Frontal cortex (tissue), 4 donors: ENCODE data around the gene ACOT2. TPM values are rescaled to one million over a fixed set of nuclear protein-coding genes. Genes with fewer than 3 reads are reported as not detected.
"Not testable (repeated sequence)": the region's sequence is repeated elsewhere in the genome, so short reads cannot be mapped to it uniquely, and the experiment has no call there.

Experiments used
- DNase-seq, 2 donors: peaks; one replicate each; pipeline ENCODE4 v3.0.0; 2012; ENCODE audit warnings: low spot score in 2 of 2
- FAIRE-seq: peaks from 2 replicates; lab custom pipeline; 2012; peaks lifted over from hg19 to GRCh38; lab: Jason Lieb, UNC
- total RNA-seq: library from RNA; depleted of rRNA; stranded (reverse); fragments of >200 nt; gene quantifications from one replicate; pipeline ENCODE4 v1.2.3, GENCODE V29; 2014
- donor health status: control.
- donor health status: control.
- donor health status: control.

The ACOT2 gene
- total RNA-seq, 1 donor from 2014 or later, result 28.5 TPM

GRCh38 chr14:73566935-73567334 lies 2.1 kb upstream of the ACOT2 start:
- FAIRE-seq, result not testable (repeated sequence)

DNA sequence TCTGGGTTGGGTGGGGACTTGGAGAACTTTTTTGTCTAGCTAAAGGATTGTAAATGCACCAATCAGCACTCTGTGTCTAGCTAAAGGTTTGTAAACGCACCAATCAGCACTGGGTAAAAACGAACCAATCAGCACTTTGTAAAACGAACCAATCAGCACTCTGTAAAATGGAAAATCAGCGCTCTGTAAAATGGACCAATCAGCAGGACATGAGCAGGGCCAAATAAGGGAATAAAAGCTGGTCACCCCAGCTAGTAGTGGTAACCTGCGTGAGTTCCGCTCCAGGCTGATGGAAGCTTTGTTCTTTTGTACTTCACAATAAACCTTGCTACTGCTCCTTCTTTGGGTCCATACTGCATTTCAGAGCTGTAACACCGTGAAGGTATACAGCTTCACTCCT lies 1.7 kb upstream of the ACOT2 start:
- no peak for DNase-seq
- no peak for FAIRE-seq

More at GRCh38 chr14:73566935-73567334, 2.1 kb upstream of the ACOT2 start:
- not testable (repeated sequence) for DNase-seq

- FAIRE-seq (no peak), DNase-seq (no peak)
Observed at GRCh38 chr14:73567951-73568885, 795 bp upstream of the ACOT2 start.

DNA sequence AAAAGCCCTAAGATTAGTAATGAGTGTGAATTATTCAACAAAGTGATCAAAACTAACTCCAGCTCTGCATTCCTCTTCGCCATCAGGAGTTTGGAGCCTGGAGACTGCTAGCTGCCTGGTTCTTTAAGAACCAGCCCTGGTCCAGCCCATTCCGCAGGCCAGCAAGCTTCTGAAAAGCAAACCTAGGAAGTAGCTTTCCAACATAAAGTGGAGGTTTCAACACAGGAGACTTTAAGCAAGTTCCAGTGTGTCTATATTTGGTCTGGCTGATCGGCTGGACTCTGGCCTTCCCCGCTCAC lies 178 bp upstream of the ACOT2 start:
- DNase-seq, FAIRE-seq: not testable (repeated sequence)

- not testable (repeated sequence) for FAIRE-seq, DNase-seq
Observed at GRCh38 chr14:73570913-73571312, 1.9 kb downstream of the ACOT2 start.

- not testable (repeated sequence) for FAIRE-seq, DNase-seq
Observed at GRCh38 chr14:73573034-73573433, 4.0 kb downstream of the ACOT2 start.

DNA sequence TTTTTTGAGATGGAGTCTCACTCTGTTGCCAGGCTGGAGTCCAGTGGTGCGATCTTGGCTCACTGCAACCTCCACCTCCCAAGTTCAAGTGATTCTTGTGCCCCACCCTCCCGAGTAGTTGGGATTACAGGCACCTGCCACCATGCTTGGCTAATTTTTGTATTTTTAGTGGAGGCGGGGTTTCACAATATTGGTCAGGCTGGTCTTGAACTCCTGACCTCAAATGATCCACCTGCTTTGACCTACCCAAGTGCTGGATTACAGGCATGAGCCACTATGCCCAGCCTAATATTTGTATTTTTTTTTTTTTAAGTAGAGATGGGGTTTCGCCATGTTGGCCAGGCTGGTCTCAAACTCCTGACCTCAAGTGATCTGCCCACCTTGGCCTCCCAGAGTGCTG lies 4.7 kb downstream of the ACOT2 start:
- not testable (repeated sequence) for FAIRE-seq, DNase-seq

- FAIRE-seq, DNase-seq: not testable (repeated sequence)
Observed at GRCh38 chr14:73574251-73574650, 5.2 kb downstream of the ACOT2 start.

DNA sequence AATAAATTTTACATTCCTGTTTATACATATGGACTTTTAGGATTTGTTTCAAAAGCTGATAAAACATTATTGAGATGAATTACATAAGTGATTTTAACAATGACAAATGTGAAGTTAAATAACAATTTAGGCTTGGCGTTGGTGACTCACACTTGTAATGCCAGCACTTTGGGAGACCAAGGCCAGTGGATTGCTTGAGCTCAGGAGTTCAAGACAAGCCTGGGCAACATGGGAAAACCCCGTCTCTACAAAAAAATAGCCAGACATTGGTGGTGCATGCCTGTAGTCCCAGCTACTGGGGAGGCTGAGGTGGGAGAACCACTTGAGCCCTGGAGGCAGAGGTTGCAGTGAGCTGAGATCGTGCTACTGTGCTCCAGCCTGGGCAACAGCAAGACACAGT lies 7.4 kb downstream of the ACOT2 start:
- FAIRE-seq (no peak), DNase-seq (no peak)

DNA sequence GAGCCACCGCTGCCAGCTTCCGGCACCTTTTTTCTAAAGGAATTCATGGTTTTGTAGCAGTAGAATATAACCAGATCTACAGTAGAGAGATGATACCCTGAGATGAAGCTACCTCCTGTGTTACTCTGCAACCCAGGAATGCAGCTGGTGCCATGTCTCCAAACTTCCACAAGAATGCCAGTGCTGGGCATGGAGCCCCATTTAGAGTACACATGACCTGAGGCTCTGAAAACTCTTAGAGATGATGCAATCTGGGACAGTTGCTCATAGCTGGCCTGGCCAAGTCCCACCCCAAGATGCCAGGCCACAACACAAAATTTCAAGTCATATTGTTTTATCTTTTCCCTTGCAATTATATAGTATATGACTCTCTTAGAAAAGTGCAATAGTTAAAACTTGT lies 8.2 kb downstream of the ACOT2 start:
- DNase-seq, FAIRE-seq: not testable (repeated sequence)

DNA sequence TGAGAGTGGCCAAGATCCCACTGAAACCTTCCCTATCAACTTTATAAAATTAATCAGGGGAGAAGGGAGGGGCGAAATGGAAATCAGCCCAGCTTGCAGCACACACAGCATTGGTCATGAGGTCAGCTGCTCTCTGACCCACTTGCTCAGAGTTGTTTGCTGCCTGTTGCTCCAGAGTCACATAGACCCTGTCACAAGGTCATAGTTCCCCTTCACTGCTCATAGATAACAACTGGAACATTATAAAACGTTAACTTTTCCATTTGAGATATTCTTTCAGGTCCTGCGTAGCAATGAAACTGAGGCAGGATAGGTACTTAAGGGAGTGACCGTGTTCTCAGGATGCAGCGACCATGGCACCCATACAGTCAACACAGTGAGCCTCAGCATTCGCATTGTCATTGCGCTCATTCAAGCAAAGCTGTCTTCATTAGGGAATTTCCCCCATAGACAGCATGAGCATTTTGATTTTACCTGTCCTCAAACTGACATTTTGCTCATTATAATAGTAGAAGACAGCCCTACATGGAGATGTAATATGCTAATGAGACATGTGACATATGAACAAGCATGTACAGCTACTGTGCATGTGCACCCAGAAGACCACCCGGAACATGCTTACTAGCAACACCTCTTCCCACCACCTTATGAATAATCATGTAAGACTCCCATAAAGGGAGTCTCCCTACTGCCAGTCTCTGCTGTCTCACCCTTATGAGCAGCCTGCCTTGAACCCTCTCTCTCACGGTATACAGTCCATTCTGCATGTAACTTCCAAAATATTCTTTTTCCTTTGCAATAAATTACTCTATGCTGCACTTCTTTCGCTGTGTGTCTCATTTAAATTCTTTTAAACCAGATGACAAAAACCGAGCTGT lies 13.3 kb downstream of the ACOT2 start:
- not testable (repeated sequence) for DNase-seq, FAIRE-seq

DNA sequence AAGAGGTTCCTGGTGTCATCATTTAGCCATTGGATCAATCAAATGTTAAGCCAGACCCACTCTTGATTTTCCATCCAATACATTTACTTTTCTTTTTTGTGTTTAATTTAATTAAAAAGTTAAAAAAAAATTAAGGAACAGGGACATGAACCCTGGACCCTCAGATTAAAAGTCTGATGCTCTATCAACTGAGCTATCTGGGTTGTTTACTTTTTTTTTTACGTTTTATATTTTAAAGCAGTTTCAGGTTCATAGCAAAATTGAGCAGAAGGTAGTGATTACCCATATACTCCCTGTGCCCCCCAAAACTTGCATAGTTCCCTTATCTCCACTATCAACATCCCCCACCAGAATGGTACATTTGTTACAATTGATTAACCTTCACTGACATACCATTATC lies 19.7 kb downstream of the ACOT2 start:
- FAIRE-seq, result no peak
- no peak for DNase-seq

DNA sequence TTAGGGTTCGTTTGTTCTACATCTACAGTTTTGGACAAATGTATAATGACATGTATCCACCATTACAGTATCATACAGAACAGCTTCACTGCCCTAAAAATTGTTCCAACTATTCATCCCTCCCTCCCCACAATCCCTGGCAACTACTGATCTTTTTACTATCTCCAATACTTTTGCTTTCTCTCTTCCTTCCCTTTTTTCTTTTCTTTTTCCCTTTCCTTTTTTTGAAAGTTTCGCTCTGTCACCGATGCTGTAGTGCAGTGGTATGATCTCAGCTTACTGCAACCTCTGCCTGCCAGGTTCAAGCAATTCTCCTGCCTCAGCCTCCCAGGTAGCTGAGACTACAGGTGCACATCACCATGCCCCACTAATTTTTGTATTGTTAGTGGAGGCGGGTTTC lies 20.1 kb downstream of the ACOT2 start:
- DNase-seq (no peak), FAIRE-seq (no peak)

- FAIRE-seq, DNase-seq: not testable (repeated sequence)
Observed at GRCh38 chr14:73590673-73591004, 21.6 kb downstream of the ACOT2 start.

DNA sequence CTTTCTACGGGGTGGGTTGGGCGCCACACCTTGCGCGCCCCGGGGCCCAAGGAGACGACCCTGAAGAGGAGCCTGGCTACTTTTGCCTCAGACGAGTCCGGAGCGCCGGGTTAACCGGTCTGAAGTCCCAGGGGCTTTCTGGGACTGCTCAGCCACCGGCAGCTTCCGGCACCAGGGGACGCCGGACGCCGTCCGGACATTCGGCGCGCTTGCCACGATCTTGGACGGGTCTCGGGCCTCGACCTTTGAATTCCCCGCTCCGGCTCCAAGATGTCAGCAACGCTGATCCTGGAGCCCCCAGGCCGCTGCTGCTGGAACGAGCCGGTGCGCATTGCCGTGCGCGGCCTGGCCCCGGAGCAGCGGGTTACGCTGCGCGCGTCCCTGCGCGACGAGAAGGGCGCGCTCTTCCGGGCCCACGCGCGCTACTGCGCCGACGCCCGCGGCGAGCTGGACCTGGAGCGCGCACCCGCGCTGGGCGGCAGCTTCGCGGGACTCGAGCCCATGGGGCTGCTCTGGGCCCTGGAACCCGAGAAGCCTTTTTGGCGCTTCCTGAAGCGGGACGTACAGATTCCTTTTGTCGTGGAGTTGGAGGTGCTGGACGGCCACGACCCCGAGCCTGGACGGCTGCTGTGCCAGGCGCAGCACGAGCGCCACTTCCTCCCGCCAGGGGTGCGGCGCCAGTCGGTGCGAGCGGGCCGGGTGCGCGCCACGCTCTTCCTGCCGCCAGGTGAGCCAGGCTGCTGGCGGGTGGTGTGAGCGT lies 22.9 kb downstream of the ACOT2 start, which contains the start of gene ACOT4:
ACOT4 (plus strand) TSS at position 184 of the 760 bp plus-strand sequence; CDS start at position 271, 87 bp downstream.
- DNase-seq (peak in 1 of 2 donors; percentile 43), FAIRE-seq (no peak)

GRCh38 chr14:73594491-73594890 lies 25.5 kb downstream of the ACOT2 start:
- DNase-seq, result no peak
- FAIRE-seq, result no peak

- FAIRE-seq (no peak), DNase-seq (no peak)
Observed at GRCh38 chr14:73599499-73599898, 30.5 kb downstream of the ACOT2 start.

GRCh38 chr14:73602994-73603393 lies 34.0 kb downstream of the ACOT2 start:
- DNase-seq, result no peak
- no peak for FAIRE-seq

DNA sequence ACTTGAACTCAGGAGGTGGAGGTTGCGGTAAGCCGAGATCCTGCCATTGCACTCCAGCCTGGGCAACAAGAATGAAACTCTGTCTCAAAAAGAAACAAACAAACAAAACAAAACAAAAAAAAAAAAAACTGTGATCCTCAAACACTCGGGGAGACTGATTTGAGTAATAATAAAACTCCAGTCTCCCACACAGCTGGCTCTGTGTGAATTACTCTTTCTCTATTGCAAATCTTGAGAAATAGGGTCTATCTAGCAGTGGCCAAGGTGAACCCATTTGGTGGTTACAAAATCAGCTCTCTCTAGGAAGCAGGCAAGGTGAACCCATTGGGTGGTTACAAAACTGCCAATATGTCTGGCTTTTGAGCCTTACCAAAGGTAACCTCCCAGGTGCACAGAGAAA lies 37.3 kb downstream of the ACOT2 start:
- no peak for DNase-seq
- FAIRE-seq, result no peak

GRCh38 chr14:73607241-73607640 lies 38.2 kb downstream of the ACOT2 start:
- FAIRE-seq (no peak), DNase-seq (no peak)
